HG02852 (cell line): ENCODE data around the gene BPIFB4.
"Not testable (repeated sequence)": the region's sequence is repeated elsewhere in the genome, so short reads cannot be mapped to it uniquely, and the experiment has no call there.

ENCODE experiments used
- ATAC-seq: cut with Tn5 transposase; IDR thresholded peaks from one replicate; pipeline ENCODE4 v1.9.1; 2021; ENCODE audit warnings: mild to moderate bottlenecking, moderate library complexity; ENCODE audit not compliant: unreplicated experiment

BPIFB4 gene

DNA sequence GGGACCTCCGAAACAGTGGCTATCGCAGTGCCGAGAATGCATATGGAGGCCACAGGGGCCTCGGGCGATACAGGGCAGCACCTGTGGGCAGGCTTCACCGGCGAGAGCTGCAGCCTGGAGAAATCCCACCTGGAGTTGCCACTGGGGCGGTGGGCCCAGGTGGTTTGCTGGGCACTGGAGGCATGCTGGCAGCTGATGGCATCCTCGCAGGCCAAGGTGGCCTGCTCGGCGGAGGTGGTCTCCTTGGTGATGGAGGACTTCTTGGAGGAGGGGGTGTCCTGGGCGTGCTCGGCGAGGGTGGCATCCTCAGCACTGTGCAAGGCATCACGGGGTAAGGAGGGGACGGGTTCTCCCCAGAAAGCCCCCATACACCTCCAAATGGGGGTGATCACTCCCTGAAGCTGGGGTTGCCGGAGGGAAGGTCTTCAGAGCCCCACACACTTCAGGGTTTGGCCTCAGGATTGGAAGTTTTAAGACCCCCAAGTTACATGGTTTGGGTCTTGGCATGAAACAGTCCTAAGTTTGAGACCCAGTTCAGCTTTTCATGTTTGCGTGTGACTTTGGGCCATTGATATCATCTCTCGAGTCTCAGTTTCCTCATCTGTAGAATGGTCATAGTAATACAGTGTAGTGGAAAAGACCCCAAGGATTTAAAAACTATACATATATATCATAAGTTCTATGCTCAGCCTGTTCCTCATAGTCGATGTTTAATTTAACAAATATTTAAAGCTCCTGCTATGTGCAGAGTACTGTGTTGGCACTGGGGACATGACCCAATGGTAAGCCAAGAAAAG is 4.3 kb downstream of the BPIFB4 start:
- no peak for ATAC-seq

DNA sequence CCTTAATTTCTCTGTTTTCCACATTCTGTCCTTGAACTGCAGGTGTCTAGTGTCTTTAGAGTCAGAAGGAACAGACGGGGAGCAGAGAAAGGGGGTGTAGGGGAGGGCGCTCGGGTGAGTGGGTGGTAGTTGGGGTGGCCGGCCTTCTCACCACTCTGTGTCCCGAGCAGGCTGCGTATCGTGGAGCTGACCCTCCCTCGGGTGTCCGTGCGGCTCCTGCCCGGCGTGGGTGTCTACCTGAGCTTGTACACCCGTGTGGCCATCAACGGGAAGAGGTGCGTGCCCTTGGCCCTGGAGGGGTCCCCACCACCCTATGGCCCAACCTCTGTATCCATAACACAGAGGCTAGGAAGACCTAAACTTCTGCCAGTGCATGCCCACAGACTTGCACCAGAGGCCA is 5.3 kb downstream of the BPIFB4 start:
- no peak for ATAC-seq

DNA sequence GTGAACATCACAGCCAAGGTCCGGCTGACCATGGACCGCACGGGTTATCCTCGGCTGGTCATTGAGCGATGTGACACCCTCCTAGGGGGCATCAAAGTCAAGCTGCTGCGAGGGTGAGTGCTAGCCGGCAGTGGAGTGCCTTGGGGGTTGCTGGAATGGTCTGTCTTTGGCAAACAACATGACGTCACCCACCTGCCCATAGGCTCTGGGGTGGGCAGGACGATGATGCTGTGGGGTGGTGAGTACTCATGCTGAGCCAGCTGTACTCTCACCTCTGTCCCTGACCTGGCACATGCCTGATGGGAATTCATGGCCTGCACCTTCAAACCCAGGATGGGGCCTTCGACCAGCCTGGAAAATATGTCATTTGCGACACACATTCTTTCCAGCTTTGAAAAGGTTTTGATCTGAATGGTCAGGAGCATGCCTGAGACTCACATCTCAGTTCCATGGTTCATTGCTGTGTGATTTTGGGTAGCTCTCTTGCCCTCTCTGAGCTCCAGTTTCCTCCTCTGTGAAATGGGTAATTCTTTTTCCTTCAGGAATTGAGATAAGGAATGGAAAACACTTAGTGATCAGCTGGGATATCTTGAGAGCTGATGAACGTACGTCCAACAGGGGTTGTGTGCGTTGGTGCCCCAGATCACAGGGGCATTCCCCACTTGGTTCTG is 6.7 kb downstream of the BPIFB4 start:
- ATAC-seq = no peak

DNA sequence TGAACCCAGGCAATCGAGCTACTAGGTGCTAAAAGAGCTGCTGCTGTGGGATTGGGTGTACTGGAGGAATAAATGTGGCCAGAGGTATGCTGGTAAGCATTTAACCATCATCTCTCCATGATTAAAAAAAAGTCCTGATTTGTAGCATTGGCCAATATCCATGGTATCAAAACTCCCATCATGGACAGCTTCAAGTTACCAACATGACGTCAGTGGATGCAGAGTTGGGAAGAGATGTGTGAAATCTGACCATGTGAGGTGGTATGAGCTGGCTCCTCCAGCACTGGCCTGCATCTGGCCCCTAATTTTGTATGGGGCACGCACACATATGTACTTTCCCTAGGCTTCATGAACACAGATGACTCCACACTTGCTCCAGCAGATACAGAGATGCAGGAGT is 11.7 kb downstream of the BPIFB4 start:
- no peak for ATAC-seq

DNA sequence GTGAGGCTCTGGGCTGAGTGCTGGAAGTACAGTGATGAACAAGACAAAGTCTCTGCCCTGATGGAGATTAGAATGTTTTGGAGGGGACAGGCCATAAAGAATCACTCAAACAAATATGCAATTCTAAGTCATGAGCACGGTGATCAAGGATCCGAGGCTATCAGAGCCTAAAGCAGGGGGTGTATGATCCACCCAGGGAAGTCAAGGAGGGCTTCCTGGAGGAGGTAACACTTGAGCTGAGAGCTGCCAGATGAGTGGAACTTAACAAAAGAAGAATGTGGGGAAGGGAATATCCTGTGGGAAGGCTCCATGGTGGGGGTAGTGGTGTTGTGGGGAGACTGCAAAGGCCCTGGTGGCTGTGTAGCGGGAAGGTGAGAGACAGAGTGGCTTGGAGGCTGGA is 12.2 kb downstream of the BPIFB4 start:
- ATAC-seq = no peak

DNA sequence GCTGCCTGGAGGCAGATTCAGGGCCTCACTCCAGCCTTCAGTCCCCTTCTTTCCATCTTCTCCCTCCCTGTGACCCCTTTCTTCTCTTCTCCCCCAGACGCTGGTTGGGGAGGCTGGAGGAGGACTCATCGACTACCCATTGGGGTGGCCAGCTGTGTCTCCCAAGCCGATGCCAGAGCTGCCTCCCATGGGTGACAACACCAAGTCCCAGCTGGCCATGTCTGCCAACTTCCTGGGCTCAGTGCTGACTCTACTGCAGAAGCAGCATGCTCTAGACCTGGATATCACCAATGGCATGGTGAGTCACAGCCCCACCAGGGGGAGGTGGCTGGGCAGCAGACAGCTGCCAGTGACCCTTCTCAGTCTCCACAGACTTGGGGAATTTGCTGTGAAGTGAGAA is 12.9 kb downstream of the BPIFB4 start:
- no peak for ATAC-seq

DNA sequence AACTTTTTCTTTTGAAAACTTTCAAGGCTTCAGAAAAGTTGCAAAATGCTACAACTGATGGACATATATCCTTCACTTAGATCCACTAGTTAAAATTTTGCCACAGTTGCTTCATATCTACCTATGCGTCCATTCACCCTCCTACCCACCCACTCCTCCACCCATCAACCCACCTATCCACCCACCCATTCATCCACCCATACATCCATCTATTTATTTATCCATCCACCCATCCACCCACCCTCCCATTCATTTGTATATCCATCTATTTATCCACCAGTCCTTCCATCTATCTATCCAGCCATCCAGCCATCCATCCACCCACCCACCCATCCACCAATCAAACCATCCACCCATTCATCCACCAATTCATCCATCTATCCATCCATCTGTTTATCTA is 13.6 kb downstream of the BPIFB4 start:
- ATAC-seq = no peak

DNA sequence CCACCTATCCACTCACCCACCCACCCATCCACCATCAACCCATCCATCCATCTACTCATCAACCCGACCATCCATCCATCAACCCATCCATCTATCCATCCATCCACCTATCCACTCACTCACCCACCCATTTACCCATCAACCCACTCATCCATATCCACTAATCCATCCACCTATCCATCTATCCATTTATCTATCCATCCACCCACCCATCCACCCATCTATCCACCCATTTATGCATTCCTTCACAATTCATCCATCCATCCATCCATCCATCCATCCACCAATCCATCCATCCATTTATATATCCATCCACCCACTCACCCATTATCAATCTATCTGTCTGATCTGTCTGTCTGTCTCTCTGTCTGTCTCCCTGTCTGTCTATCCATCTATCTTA is 14.1 kb downstream of the BPIFB4 start:
- ATAC-seq = no peak

DNA sequence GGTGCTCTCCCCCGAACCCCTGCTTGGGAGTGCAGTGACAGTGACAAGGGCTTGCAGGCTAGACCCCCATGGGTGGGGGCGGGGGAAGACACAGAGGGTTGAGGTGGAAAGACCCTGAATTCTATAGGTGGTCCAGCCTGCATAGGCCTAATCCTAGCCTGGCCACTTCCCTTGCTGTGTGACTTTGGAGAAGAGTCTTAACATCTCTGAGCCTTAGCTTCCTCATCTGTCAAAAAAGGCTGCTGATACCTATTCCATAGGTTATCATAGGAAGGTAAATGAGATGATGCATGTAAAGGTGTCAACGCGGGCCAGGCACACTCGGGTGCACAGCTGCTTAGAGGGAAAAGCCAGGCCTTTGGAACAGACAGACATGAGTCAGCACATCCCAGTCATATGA is 15.8 kb downstream of the BPIFB4 start:
- ATAC-seq = no peak

DNA sequence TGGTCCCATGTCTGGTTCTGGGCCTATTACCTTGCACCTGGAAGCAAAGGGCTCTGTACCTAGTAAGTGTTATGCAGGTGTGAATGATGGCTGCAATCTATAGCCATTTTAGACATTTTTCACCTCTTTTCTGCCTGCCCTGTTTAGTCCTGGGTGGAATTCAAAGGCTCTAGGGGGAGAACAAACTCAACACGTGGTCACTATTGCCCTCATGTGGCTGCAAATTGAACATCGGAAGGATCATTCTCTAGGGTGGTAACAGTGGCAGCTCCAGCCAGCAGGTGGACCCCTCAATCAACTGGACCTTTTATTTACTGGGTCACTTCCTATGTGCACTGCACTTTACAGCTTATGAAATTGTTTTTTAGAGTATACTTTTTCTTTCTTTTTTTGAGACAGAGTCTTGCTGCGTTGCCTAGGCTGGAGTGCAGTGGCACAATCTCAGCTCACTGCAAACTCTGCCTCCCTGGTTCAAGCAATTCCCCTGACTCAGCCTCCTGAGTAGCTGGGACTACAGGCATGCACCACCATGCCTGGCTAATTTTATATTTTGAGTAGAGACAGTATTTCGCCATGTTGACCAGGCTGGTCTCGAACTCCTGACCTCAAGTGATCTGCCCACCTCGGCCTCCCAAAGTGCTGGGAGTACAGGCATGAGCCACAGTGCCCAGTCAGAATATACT is 16.6 kb downstream of the BPIFB4 start:
- not testable (repeated sequence) for ATAC-seq

DNA sequence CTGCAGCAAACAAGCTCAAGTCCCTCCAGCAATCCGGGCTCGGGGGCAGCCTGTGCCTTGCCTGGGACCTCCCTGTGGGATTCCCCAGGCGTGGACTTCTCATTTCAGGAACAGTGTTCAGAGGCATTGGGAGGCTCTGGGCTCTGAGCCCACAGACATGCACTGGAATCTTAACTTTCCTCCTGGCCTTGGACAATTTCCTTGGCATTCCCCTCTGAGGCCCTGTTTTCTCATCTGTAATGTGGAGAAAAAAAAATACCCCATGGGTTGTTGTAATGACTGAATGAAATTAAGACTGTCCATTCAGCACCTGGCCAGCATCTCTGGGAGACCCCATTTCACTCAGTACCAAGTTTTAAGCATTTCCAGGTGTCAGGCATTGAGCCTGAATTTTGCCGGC is 17.6 kb downstream of the BPIFB4 start:
- ATAC-seq = no peak

DNA sequence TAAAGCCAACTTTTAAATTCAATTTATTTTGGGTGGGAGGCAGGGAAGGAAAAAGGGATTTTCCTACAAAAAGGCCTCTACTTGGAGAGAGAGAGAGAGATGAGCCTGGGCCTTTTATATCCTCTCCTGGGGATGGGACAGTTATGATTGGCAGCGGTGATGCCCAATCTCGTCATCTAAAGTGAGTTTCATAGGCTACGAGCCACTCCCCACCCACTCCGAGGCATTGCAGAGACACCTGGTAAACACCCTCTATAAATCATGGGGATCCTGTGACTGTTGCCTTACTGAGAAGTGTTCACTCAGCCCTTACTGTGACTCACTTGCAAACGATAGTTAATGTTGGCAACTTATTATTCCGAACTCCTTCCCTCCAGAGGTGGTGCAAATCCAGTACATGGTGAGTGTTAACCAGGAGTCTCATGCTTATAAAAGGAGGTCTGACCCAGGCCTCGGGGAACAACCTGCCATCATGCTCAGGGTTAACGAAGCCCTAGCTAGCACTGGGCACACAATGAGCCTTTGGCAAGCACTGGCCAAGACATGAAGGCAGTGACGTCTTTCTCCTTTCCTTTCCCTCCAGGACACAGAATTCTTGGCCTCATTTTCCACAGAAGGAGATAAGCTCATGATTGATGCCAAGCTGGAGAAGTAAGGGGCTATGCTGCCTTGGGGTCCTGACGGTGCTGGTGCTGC is 20.5 kb downstream of the BPIFB4 start:
- ATAC-seq = no peak

DNA sequence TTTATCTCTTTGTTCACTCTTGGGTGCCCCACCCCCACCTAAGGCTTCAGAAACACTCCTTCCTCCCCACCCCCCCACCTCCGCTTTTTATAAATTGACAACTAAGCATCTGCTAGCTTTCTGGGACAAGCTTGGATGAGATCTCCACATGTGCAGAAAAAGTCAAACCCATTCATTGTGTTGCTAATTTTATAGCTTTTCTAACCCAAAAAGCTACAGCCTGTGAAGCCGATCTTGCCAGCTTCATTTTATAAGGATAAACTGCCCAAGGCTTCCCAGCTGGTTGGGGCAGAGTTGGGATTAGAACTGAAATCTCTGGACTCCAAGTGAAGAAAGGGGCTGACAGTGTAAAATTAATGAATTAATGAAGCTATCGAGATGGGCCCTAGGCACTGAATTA is 24.1 kb downstream of the BPIFB4 start:
- no peak for ATAC-seq

DNA sequence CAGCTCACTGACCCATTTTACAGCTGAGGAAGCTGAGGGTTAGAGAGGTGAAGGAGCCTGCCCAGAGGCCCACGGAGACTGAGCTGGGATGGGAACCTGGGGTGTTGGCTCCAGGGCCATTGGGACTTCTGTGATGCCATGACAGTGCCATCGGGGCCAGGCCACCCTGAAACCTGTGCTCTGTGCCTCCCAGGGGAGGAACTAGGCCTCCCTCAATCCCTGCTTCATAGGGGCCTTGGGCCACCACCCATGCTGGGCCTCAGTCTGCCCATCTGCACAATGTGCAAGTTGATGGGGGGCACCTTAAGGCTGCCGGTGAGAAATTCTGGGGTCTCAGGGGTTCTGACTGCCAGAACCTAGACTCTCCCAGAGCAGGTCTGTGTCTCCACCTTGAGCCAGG is 24.9 kb downstream of the BPIFB4 start:
- no peak for ATAC-seq

DNA sequence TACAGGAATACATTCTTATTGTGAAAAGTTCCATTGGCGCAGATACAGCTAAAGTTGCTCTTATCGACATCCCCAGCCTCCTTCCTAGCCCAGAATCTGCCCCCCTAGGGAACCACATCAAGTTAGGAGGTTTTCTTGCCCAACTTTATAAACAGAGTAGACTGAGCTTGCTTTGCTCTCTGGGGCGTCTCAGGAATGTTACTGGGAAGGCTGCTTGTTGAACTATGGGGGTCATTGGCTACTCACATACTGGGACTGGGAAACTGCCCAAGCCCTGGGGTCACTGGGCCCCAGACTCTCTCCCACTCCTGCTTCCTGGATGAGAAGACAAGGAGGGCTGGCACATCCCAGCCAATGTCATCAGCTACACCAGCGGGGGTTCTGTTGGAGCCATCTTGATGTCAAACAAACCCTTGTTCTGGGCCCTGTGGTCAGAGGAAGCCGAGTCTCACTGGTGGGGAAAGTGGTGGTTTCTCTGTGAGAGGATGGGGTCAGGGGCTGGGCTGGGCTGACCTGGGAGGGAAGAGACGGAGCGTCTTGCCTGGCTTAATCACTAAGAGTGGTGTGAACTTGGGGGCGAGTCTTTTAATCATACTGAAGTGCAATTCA is 26.0 kb downstream of the BPIFB4 start:
- no peak for ATAC-seq

DNA sequence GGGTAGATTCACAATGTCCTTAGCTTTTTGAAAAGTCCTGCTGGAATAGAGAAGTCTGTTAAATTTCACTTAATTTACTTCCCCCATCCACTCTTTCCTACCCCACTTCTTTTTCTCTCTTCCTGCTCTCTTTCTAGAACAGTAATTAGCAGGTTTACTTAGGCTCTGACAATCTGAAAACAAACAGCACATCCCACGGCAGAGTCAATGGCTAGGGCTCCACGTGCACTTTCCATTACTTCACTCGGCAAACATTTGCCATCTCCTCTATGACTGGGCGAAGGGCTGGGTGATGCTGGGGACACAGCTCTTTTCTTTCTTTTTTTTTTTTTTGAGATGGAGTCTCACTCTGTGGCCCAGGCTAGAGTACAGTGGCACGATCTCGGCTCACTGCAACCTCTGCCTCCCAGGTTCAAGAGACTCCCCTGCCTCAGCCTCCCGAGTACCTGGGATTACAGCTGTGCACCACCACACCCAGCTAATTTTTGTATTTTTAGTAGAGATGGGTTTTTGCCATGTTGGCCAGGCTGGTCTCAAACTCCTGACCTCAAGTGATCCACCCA is 26.7 kb downstream of the BPIFB4 start:
- not testable (repeated sequence) for ATAC-seq

DNA sequence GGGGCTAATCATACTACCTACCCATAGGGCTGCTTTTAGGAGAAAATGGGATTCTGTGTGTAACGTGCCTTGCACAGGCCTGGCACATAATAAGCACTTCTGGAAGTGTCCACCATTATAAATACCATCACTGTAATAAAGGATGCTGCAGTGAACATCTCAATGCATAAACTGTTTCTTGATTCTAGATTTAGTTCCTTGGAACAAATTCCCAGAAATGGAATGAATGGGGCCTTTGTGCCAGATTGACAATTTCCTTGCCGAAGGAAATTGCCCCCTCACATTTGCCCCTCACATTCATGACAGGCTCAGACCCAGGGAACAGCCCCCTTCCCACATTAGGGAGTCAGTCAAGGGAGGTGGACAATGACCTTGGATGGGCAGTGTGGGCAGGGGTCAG is 29.2 kb downstream of the BPIFB4 start:
- no peak for ATAC-seq

DNA sequence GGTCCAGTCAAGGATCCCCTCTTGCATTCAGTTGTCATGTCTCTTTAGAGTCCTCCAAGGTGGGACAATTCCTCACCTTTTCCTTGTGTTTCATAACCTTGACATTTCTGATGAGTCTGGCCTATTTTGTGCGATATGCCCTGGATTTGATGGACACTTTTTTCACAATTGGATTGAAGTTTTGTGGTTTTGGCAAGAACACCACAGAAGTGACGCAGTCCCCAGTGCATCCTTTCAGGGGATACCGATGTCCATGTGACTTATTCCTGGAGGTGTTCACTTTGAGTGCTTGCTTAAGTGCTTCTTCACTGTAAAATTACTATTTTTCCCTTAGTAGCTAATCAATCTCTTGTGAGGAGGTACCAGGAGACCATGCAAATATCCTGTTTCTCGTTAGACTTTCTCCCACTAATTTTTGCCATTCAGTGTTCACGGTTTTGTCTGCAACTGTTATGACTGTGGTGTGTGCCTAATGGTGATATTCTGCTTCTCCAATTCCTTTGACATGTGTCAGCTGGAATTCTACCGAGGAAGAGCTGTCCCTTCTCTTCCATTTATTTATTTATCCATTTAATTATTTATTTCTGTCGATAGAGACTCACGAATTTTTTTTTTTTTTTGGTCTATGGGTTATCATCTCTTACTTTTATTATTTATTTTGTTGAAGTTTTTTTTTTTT is 30.8 kb downstream of the BPIFB4 start:
- no peak for ATAC-seq

DNA sequence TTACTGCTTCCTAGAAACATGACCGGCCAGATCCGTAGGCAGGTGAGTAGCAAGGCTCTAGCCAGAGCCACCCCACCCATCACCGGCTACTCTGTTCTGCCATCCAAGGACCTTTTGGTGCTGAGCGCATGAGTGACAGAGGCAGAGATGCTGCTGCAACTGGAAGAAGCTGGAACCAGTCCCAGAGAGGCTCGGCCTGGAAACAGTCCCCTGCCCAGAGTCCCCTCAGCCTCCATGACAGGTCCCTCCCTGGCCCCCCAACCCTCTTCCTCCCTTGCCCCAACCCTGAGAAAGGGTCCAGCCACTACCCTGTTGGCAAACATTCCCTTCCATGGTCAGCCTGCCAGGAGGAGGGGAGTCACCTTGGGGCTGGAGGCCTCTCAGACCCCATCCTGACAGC is 31.9 kb downstream of the BPIFB4 start:
- no peak for ATAC-seq
